Measurements from ENCODE around the gene TOGARAM1. TPM values are rescaled to one million over a fixed set of nuclear protein-coding genes. Genes with fewer than 3 reads are reported as not detected.

TOGARAM1 gene
- total RNA-seq, 1 donor = 27.1 TPM

DNA sequence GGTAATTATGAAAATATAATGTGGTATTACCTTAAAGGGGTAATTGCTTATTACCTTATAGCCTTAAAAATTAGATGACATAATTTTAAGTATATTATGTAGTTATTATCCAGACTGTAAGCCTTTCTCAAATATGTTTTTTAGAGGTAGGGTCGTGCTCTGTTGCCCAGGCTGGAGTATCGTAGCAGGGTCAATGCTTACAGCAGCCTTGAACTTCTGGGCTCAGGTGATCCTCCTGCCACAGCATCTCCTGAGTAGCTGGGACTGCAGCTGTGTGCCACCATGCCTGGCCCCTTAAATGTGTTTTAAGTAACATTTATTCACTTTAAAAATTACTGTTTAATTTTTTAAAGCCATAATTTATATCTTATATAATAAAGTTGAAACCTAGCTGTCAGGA, 132.3 kb downstream of the TOGARAM1 start:
- Histone ChIP-seq H3K79me2 (ENCODE audit: insufficient read depth, low read length) (peaks cover 88% of the 10 kb centered on the region), H3K4me2 (ENCODE audit: insufficient read depth, low read length) (no peak overlapping the region), H3K4me3 (ENCODE audit: insufficient read depth, low read length) (no peak overlapping the region), H3K36me3 (ENCODE audit: insufficient read depth, low read length) (peaks cover 29% of the 10 kb centered on the region), H3K9me3 (ENCODE audit: low read depth, low read length) (no peaks in the 10 kb centered on the region), H4K20me1 (ENCODE audit: insufficient read depth, low read length) (peaks cover 29% of the 10 kb centered on the region), H3K27ac (ENCODE audit: low read depth, low read length) (no peak overlapping the region), H2AFZ (ENCODE audit: low read length) (no peak overlapping the region), H3K27me3 (ENCODE audit: insufficient read depth, low read length) (no peaks in the 10 kb centered on the region), H3K4me1 (ENCODE audit: insufficient read depth, low read length) (peaks cover 20% of the 10 kb centered on the region)
- TF ChIP-seq, protein P1, sequence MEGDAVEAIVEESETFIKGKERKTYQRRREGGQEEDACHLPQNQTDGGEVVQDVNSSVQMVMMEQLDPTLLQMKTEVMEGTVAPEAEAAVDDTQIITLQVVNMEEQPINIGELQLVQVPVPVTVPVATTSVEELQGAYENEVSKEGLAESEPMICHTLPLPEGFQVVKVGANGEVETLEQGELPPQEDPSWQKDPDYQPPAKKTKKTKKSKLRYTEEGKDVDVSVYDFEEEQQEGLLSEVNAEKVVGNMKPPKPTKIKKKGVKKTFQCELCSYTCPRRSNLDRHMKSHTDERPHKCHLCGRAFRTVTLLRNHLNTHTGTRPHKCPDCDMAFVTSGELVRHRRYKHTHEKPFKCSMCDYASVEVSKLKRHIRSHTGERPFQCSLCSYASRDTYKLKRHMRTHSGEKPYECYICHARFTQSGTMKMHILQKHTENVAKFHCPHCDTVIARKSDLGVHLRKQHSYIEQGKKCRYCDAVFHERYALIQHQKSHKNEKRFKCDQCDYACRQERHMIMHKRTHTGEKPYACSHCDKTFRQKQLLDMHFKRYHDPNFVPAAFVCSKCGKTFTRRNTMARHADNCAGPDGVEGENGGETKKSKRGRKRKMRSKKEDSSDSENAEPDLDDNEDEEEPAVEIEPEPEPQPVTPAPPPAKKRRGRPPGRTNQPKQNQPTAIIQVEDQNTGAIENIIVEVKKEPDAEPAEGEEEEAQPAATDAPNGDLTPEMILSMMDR (IDR thresholded peaks at IDR 0.05; ENCODE audit: extremely low read depth, low read depth, low read length) = no peak
- no peak for DNase-seq (ENCODE audit: insufficient read length, low spot score, missing footprints)

DNA sequence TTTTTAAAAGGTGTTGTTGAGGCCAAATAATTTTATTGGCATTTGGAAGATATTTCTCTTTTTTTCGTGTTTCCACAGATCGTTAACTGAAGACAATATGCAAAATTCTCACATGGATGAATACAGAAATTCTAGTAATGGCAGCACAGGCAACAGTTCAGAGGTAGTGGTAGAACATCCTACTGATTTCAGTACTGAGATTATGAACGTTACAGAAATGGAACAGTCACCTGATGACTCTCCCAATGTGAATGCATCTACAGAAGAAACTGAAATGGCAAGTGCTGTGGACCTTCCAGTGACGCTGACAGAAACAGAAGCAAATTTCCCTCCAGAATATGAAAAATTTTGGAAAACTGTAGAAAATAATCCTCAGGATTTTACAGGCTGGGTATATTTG, 133.2 kb downstream of the TOGARAM1 start:
- Histone ChIP-seq H3K4me1 (ENCODE audit: insufficient read depth, low read length) (peaks cover 12% of the 10 kb centered on the region), H4K20me1 (ENCODE audit: insufficient read depth, low read length) (peaks cover 21% of the 10 kb centered on the region), H3K4me3 (ENCODE audit: insufficient read depth, low read length) (no peak overlapping the region), H3K36me3 (ENCODE audit: insufficient read depth, low read length) (peaks cover 35% of the 10 kb centered on the region), H3K4me2 (ENCODE audit: insufficient read depth, low read length) (no peak overlapping the region), H3K27ac (ENCODE audit: low read depth, low read length) (no peak overlapping the region), H2AFZ (ENCODE audit: low read length) (no peak overlapping the region), H3K27me3 (ENCODE audit: insufficient read depth, low read length) (no peaks in the 10 kb centered on the region), H3K79me2 (ENCODE audit: insufficient read depth, low read length) (peaks cover 83% of the 10 kb centered on the region), H3K9me3 (ENCODE audit: low read depth, low read length) (no peaks in the 10 kb centered on the region)
- TF ChIP-seq, protein P1 (IDR thresholded peaks at IDR 0.05; ENCODE audit: extremely low read depth, low read depth, low read length) = no peak
- no peak for DNase-seq (ENCODE audit: insufficient read length, low spot score, missing footprints)

DNA sequence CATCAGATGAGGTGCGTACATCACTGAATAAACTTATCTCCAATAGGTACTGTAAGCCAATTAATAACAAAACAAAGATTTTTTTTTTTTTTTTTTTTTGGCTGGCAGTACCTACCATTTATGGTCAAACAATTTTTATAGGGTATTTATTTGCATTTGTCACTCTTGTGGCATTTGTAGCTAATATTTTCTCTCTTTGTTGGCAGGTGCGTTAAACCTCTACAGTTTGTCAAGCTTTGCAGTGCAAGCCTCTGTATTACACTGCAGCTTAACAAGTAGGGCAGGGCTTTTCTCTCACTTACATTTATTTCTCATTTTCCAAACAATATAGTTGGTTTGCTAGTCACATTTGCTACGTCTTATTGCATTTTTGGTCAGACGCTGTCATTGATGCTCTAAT, 134.2 kb downstream of the TOGARAM1 start:
- Histone ChIP-seq H3K4me2 (ENCODE audit: insufficient read depth, low read length) (no peak overlapping the region), H3K4me3 (ENCODE audit: insufficient read depth, low read length) (no peak overlapping the region), H3K79me2 (ENCODE audit: insufficient read depth, low read length) (peaks cover 81% of the 10 kb centered on the region), H3K36me3 (ENCODE audit: insufficient read depth, low read length) (peaks cover 42% of the 10 kb centered on the region), H3K27me3 (ENCODE audit: insufficient read depth, low read length) (no peaks in the 10 kb centered on the region), H3K9me3 (ENCODE audit: low read depth, low read length) (no peaks in the 10 kb centered on the region), H3K4me1 (ENCODE audit: insufficient read depth, low read length) (peaks cover 5% of the 10 kb centered on the region), H2AFZ (ENCODE audit: low read length) (no peak overlapping the region), H4K20me1 (ENCODE audit: insufficient read depth, low read length) (peaks cover 10% of the 10 kb centered on the region), H3K27ac (ENCODE audit: low read depth, low read length) (no peak overlapping the region)
- DNase-seq (ENCODE audit: insufficient read length, low spot score, missing footprints) = no peak
- TF ChIP-seq, protein P1 (IDR thresholded peaks at IDR 0.05; ENCODE audit: extremely low read depth, low read depth, low read length) = no peak

DNA sequence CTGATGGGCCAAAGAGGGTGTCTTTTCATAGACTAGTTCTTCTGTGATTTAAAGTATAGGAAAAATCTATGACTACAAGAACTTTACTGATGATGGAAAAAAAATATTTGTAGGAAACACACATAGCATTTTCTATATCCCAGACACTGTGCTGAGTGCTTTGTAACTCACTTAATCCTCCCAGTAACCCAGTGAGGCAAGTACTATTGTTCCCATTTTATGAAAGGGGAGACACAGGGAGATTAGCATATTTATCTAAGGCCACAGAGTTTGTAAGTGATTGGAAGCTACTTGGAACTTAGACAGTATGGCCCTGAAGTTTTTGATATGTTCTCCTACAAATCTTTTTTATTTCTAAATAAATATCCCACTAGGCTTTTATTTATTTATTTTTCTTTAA, 141.8 kb downstream of the TOGARAM1 start:
- TF ChIP-seq, protein P1 (IDR thresholded peaks at IDR 0.05; ENCODE audit: extremely low read depth, low read depth, low read length) = no peak
- Histone ChIP-seq H2AFZ (ENCODE audit: low read length) (no peak overlapping the region), H3K36me3 (ENCODE audit: insufficient read depth, low read length) (peaks cover 46% of the 10 kb centered on the region), H3K27me3 (ENCODE audit: insufficient read depth, low read length) (no peaks in the 10 kb centered on the region), H3K27ac (ENCODE audit: low read depth, low read length) (no peak overlapping the region), H3K9me3 (ENCODE audit: low read depth, low read length) (no peaks in the 10 kb centered on the region), H4K20me1 (ENCODE audit: insufficient read depth, low read length) (no peaks in the 10 kb centered on the region), H3K4me3 (ENCODE audit: insufficient read depth, low read length) (no peak overlapping the region), H3K4me1 (ENCODE audit: insufficient read depth, low read length) (no peaks in the 10 kb centered on the region), H3K4me2 (ENCODE audit: insufficient read depth, low read length) (no peak overlapping the region), H3K79me2 (ENCODE audit: insufficient read depth, low read length) (peaks cover 25% of the 10 kb centered on the region)
- no peak for DNase-seq (ENCODE audit: insufficient read length, low spot score, missing footprints)

Measured in osteoblast (primary cell).